Spleen (tissue), 7 donors: Measurements from ENCODE around the gene CFAP20DC.

ENCODE experiments used
- CTCF ChIP-seq, 11 experiments: fragments of 200-600 bp in 7 of 11; fragments of 450-650 bp in 4 of 11; sonication (generic) in 4 of 11; IDR thresholded peaks in 8 of 11; conservative IDR thresholded peaks in 3 of 11; 1 replicate in 7 of 11; 2 replicates in 4 of 11; pipeline versions ENCODE4 v1.4.0 to v1.8.0; 2016 to 2021; ENCODE audit warnings: antibody characterized with exemption in 11 of 11, inconsistent platforms in 4 of 11, mild to moderate bottlenecking in 1 of 11
- POLR2A ChIP-seq, 3 donors: fragments of 450-650 bp; IDR thresholded peaks; one replicate each; pipeline ENCODE4 v1.5.1; 2017; ENCODE audit warnings: antibody characterized with exemption in 3 of 3, mild to moderate bottlenecking in 1 of 3
- POLR2AphosphoS5 ChIP-seq, 3 donors: sonication (generic); formaldehyde crosslinking; IDR thresholded peaks; one replicate each; pipeline ENCODE4 v1.5.1; 2017; ENCODE audit warnings: antibody characterized with exemption in 3 of 3
- donor health status: DM: no; HTN: no; CAD: no; lungs with moderate emphysema.
- donor health status: DM: no; HTN: no; CAD: no.
- donor health status: DM: no; HTN: no; CAD: no.

GRCh38 chr3:58692484-58692883 lies 357.3 kb downstream of the CFAP20DC start:
- TF ChIP-seq CTCF (IDR thresholded peaks at IDR 0.05 in 8 of 11, conservative IDR thresholded peaks at IDR 0.05 in 3 of 11) (no peak), POLR2AphosphoS5 (IDR thresholded peaks at IDR 0.05) (no peak), POLR2A (IDR thresholded peaks at IDR 0.05) (no peak)
